Nephron progenitor cell (in vitro differentiated cells): ENCODE measurements around the gene KIF3A.
A peak's percentile ranks its signal among the peaks of the same experiment; 100 is the strongest.

Experiments used
- DNase-seq: peaks from one replicate; pipeline ENCODE4 v3.0.0; 2021
- H3K27ac Mint-ChIP-seq: 2 replicates; pipeline ENCODE4 v1.8.0; 2021; ENCODE audit warnings: mild to moderate bottlenecking, moderate library complexity, mixed read lengths
- H3K27me3 Mint-ChIP-seq: 2 replicates; pipeline ENCODE4 v1.8.0; 2021; ENCODE audit warnings: mild to moderate bottlenecking, low read depth, mixed read lengths; ENCODE audit not compliant: poor library complexity
- H3K36me3 Mint-ChIP-seq: 2 replicates; pipeline ENCODE4 v1.8.0; 2021; ENCODE audit warnings: low read depth, mixed read lengths
- H3K4me1 Mint-ChIP-seq: 2 replicates; pipeline ENCODE4 v1.8.0; 2021; ENCODE audit warnings: mixed read lengths
- H3K4me3 Mint-ChIP-seq: 2 replicates; pipeline ENCODE4 v1.8.0; 2021; ENCODE audit warnings: mild to moderate bottlenecking, moderate library complexity, mixed read lengths
- H3K9me3 Mint-ChIP-seq: 2 replicates; pipeline ENCODE4 v1.8.0; 2021; ENCODE audit warnings: mild to moderate bottlenecking, moderate library complexity, mixed read lengths
- CTCF ChIP-seq: fragments of 200-600 bp; sonication (generic); IDR thresholded peaks from 2 replicates; pipeline ENCODE4 v1.5.0; 2021; ENCODE audit warnings: antibody characterized with exemption

KIF3A gene

GRCh38 chr5:132768485-132768868 lies 31.1 kb upstream of the KIF3A start:
- Mint-ChIP-seq H3K27ac (no peak overlapping the region), H3K27me3 (peaks cover 6% of the 10 kb centered on the region), H3K9me3 (no peaks in the 10 kb centered on the region), H3K4me1 (peaks cover 14% of the 10 kb centered on the region), H3K36me3 (peaks cover 8% of the 10 kb centered on the region), H3K4me3 (no peak overlapping the region)
- no peak for TF ChIP-seq CTCF
- DNase-seq = no peak

- no peaks in the 10 kb centered on the region for H3K9me3 Mint-ChIP-seq
- H3K27ac Mint-ChIP-seq = peak overlapping the region; percentile 38
- DNase-seq = no peak
- H3K27me3 Mint-ChIP-seq = peaks cover 6% of the 10 kb centered on the region
- H3K36me3 Mint-ChIP-seq = peaks cover 14% of the 10 kb centered on the region
- no peak for TF ChIP-seq CTCF
- H3K4me1 Mint-ChIP-seq = peaks cover 12% of the 10 kb centered on the region
- no peak overlapping the region for H3K4me3 Mint-ChIP-seq
Observed at GRCh38 chr5:132767150-132767549, 29.8 kb upstream of the KIF3A start.

- Mint-ChIP-seq H3K36me3 (peaks cover 14% of the 10 kb centered on the region), H3K27me3 (peaks cover 6% of the 10 kb centered on the region), H3K4me1 (peaks cover 8% of the 10 kb centered on the region), H3K9me3 (no peaks in the 10 kb centered on the region), H3K4me3 (no peak overlapping the region), H3K27ac (no peak overlapping the region)
- DNase-seq = no peak
- no peak for TF ChIP-seq CTCF
Observed at GRCh38 chr5:132766806-132767055, 29.4 kb upstream of the KIF3A start.

- peaks cover 14% of the 10 kb centered on the region for H3K36me3 Mint-ChIP-seq
Observed at GRCh38 chr5:132766020-132766805, 28.9 kb upstream of the KIF3A start.

GRCh38 chr5:132765311-132766019 lies 28.1 kb upstream of the KIF3A start:
- no peak for TF ChIP-seq CTCF
- Mint-ChIP-seq H3K9me3 (no peaks in the 10 kb centered on the region), H3K27me3 (peaks cover 5% of the 10 kb centered on the region), H3K4me3 (no peak overlapping the region), H3K36me3 (peaks cover 14% of the 10 kb centered on the region), H3K4me1 (no peaks in the 10 kb centered on the region), H3K27ac (no peak overlapping the region)
- no peak for DNase-seq

More at GRCh38 chr5:132766020-132766805, 28.9 kb upstream of the KIF3A start:
- Mint-ChIP-seq H3K27me3 (peaks cover 6% of the 10 kb centered on the region), H3K4me1 (peaks cover 4% of the 10 kb centered on the region), H3K27ac (no peak overlapping the region), H3K9me3 (no peaks in the 10 kb centered on the region), H3K4me3 (no peak overlapping the region)
- no peak for DNase-seq
- TF ChIP-seq CTCF = no peak
